ENCODE data around the gene CFAP57. TPM values are rescaled to one million over a fixed set of nuclear protein-coding genes. Genes with fewer than 3 reads are reported as not detected.

The CFAP57 gene
- total and polyA plus RNA-seq, 9 donors: 0.04 to 0.36 (median 0.24) TPM

DNA sequence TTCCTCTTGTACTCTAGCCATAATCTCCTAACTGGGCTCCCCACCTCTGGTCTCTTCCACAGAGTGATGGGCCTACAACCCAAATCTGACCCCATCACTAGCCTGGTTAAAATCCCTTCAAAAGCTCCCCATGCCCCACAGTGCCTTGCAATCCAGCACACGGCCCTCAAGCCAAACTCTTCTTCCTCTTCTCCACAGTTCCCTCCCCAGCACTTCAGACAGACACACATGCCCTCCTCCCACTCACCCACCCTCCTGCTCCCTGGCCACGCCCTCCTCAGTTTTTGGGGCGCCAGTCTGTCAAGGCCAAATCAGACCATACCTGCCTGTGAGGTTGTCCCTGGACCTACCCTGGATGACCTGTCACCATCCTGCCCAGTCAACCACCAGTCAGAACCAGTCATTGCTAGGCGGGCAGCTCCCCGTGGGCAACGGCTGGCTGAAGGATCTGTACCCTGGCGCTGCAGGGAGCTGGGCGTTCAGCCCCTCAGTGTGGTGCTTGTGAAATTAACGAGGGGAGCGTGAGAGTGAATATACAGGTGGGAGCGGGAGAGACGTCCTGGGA lies 112.5 kb downstream of the CFAP57 start:
- H3K9me3 ChIP-seq (replicated peaks; ENCODE audit: control insufficient read depth, low read depth, low read length): no peaks in the 10 kb centered on the region
- no peak overlapping the region for H3K4me3 ChIP-seq (ENCODE audit: low read length)
- H3K4me1 ChIP-seq (ENCODE audit: control insufficient read depth, insufficient read depth, low read length): no peaks in the 10 kb centered on the region
- 58% methylated on average over 12 of the region's 12 CpGs for WGBS (ENCODE audit: insufficient coverage)
- no peak overlapping the region for H3K27ac ChIP-seq (ENCODE audit: low read length)
- DNase-seq: no peak
- H3K36me3 ChIP-seq (ENCODE audit: control insufficient read depth, insufficient read depth, low read length): no peaks in the 10 kb centered on the region
- peaks cover 4% of the 10 kb centered on the region for H3K27me3 ChIP-seq (ENCODE audit: control insufficient read depth, insufficient read depth, low read length)

DNA sequence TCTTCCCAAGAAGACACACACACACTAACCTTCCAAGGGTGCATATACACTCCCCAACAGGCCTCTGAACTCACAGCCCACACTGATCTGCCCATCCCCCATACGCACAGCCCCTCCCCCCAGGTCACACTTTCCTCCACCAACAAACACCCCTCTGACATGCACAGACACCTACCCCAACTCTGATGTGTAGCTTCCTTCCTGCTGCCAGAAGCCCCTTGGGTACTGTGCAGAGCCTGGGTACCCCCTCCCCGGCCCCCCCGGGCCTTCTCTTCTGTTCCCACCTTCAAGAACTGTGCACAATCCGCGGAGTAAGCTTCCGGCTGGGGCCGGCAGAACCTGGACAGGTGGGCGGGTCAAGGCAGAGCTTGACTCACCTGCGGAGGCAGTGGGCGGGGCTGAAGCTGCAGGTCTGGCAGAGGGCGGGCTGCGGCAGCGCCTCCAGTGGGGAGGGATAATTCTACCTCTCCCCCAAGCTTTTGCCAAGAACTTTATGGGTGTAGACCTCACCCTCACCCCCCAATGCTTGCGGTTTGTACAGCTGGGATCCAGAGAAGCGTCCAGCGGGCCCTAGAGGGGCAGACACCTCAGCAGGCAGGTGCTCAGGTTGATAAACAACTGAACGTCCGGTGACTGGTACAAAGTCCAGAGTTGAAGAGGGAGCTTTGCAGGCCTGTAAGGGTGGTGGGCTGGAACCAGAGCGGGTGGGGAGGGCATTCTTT lies 113.3 kb downstream of the CFAP57 start, which contains the start of gene C1orf210:
TSS of gene C1orf210 (minus strand) at position 313 of the 722 bp plus-strand sequence. CDS start 2,311 bp downstream, outside the sequence.
- Histone ChIP-seq H3K4me1 (ENCODE audit: control insufficient read depth, insufficient read depth, low read length) (no peaks in the 10 kb centered on the region), H3K9me3 (replicated peaks; ENCODE audit: control insufficient read depth, low read depth, low read length) (no peaks in the 10 kb centered on the region), H3K27me3 (ENCODE audit: control insufficient read depth, insufficient read depth, low read length) (peaks cover 4% of the 10 kb centered on the region), H3K4me3 (ENCODE audit: low read length) (no peak within 1 kb of the TSS), H3K36me3 (ENCODE audit: control insufficient read depth, insufficient read depth, low read length) (no peaks in the 10 kb centered on the region), H3K27ac (ENCODE audit: low read length) (no peak within 1 kb of the TSS)
- DNase-seq: no peak
- 31% methylated on average over 7 of the region's 19 CpGs for WGBS (ENCODE audit: insufficient coverage)

DNA sequence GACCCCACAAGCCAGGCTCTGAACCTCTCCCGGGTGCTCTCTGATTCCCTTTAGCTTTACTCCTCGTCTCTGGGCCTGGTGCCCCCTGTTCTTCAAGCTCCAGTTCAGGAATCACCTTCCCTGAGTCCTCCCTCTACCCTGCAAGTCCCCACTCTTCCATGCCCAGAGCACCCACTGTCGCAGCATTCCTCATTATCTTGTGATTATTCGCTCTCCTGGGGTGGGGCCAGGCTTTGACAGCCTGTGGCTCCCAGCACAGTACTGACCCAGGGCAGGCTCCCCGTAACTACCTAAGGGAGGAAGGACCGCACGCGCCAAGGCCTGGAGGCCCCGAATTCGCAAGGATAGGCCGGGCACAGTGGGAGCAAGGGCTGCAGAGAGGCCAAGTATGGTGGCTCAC lies 114.0 kb downstream of the CFAP57 start:
- WGBS (ENCODE audit: insufficient coverage): 91% methylated on average over 10 of the region's 11 CpGs
- Histone ChIP-seq H3K4me1 (ENCODE audit: control insufficient read depth, insufficient read depth, low read length) (no peaks in the 10 kb centered on the region), H3K36me3 (ENCODE audit: control insufficient read depth, insufficient read depth, low read length) (no peaks in the 10 kb centered on the region), H3K27ac (ENCODE audit: low read length) (no peak overlapping the region), H3K9me3 (replicated peaks; ENCODE audit: control insufficient read depth, low read depth, low read length) (no peaks in the 10 kb centered on the region), H3K4me3 (ENCODE audit: low read length) (no peak overlapping the region), H3K27me3 (ENCODE audit: control insufficient read depth, insufficient read depth, low read length) (peaks cover 4% of the 10 kb centered on the region)
- DNase-seq: no peak

DNA sequence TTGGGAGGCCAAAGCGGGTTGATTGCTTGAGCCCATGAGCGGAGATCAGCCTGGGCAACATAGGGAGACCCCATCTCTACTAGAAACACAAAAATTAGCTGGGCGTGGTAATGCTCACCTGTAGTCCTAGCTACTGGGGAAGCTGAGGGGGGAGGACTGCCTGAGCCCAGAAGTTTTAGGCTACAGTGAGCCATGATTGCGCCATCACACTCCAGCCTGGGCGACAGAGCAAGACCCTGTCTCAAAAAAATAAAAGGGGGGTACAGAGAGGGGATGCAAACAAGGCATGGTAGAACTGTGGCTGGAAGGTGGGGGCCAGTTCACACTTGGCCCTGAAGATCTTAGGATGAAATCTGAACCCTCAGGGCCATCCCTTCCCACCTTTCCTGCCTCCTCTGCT lies 114.4 kb downstream of the CFAP57 start:
- Histone ChIP-seq H3K4me3 (ENCODE audit: low read length) (no peak overlapping the region), H3K27me3 (ENCODE audit: control insufficient read depth, insufficient read depth, low read length) (peaks cover 4% of the 10 kb centered on the region), H3K36me3 (ENCODE audit: control insufficient read depth, insufficient read depth, low read length) (no peaks in the 10 kb centered on the region), H3K27ac (ENCODE audit: low read length) (no peak overlapping the region), H3K9me3 (replicated peaks; ENCODE audit: control insufficient read depth, low read depth, low read length) (no peaks in the 10 kb centered on the region), H3K4me1 (ENCODE audit: control insufficient read depth, insufficient read depth, low read length) (no peaks in the 10 kb centered on the region)
- WGBS (ENCODE audit: insufficient coverage): 90% methylated on average over 3 of the region's 5 CpGs
- DNase-seq: no peak

DNA sequence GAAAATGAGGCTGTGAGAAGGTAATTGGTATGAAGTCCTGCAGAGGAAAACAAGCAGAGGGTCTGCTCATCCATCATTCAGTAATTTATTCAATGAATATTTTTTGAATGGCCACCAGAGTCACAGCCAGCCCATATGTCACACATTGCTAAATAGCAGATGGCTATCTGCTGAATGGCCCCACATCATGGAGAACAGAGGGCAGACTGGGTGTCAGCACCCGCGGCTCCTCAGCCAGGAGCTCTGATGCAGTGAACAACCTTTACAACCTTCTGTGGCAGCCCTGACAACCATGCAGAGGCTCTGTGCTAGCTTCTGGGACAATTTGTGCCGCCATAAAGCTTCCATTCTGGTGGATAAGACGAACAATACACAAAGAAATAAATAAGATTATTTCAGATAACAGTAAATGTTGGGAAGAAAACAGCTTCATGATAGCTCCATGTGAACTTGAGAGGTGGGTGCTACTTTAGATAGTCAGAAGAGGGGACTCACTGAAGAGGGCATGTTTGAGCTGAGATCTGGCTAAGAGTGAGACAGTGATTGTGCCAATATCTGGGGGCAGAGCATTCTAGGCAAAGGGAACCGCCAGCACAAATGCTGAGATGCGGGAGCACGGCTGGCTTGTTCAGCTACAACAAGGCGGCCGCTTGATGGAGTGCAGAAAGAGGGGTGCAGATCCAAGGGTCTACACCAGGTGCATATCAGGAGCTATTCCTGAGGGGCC lies 116.1 kb downstream of the CFAP57 start:
- no peak overlapping the region for H3K27ac ChIP-seq (ENCODE audit: low read length)
- WGBS (ENCODE audit: insufficient coverage): 90% methylated on average over 7 of the region's 9 CpGs
- H3K36me3 ChIP-seq (ENCODE audit: control insufficient read depth, insufficient read depth, low read length): no peaks in the 10 kb centered on the region
- H3K4me1 ChIP-seq (ENCODE audit: control insufficient read depth, insufficient read depth, low read length): no peaks in the 10 kb centered on the region
- H3K27me3 ChIP-seq (ENCODE audit: control insufficient read depth, insufficient read depth, low read length): peaks cover 4% of the 10 kb centered on the region
- no peak overlapping the region for H3K4me3 ChIP-seq (ENCODE audit: low read length)
- DNase-seq: no peak
- H3K9me3 ChIP-seq (replicated peaks; ENCODE audit: control insufficient read depth, low read depth, low read length): no peaks in the 10 kb centered on the region

DNA sequence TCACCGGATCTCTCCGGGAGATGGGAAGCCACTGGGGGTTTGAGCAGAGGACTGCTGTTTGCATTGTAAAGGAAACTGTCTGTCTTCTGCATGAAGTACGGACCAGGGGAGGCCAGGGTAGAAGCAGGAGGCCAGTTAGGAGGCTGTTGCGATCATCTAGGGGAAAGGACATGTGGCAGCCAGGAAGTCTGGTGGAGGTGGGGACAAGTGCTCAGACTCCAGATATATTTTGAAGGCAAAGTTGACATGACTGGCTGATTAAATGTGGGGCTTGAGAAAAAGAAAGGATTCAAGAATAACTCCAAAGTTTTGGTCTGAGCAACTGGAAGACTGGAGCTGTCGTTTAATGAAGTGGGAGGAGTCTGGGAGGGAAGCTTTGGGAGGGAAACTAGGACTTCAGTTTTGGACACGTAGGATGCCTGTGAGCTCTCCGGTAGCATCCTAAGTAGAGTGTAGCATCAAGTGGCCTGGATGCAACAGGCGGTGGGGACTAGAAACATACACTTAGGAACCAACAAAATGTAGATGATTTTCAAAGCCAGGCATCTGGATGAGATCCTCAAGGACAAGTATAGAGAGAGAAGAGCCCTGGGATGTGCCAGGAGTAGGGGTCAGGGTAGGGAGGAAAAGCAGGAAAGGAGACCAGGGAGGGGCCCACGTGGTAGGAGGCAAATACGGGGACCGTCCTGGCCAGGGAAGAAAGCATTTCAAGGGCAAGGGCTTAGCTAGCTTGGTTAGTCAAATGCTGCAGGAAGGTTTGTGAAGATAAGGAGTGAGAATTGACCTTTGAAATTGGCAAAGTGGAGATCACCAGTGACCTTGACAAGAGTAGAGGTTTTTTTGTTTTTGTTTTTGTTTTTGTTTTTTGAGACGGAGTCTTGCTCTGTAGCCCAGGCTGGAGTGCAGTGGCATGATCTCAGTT lies 116.9 kb downstream of the CFAP57 start:
- H3K36me3 ChIP-seq (ENCODE audit: control insufficient read depth, insufficient read depth, low read length): no peaks in the 10 kb centered on the region
- DNase-seq: no peak
- no peak overlapping the region for H3K27ac ChIP-seq (ENCODE audit: low read length)
- no peaks in the 10 kb centered on the region for H3K9me3 ChIP-seq (replicated peaks; ENCODE audit: control insufficient read depth, low read depth, low read length)
- no peaks in the 10 kb centered on the region for H3K4me1 ChIP-seq (ENCODE audit: control insufficient read depth, insufficient read depth, low read length)
- H3K27me3 ChIP-seq (ENCODE audit: control insufficient read depth, insufficient read depth, low read length): peaks cover 4% of the 10 kb centered on the region
- WGBS (ENCODE audit: insufficient coverage): 68% methylated on average over 11 of the region's 12 CpGs
- H3K4me3 ChIP-seq (ENCODE audit: low read length): no peak overlapping the region

DNA sequence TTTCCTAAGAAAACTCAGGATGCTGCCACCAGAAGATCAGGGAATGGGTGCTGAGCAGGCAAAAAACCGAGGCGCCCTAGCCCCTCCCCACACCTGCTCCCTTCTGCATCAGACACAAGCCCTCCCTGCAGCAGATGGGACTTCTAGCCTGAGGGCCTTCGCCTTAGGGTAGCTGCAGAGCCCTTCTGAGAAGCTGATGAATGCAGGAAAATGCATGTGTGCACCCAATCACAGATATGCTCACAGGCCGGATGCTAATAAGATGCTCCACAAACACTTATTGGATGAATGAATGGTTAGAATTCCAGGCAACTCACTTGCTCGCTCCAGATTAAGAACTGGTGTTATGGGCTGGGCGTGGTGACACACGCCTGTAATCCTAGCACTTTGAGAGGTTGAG lies 120.1 kb downstream of the CFAP57 start:
- H3K27me3 ChIP-seq (ENCODE audit: control insufficient read depth, insufficient read depth, low read length): peaks cover under 1% of the 10 kb centered on the region
- H3K4me3 ChIP-seq (ENCODE audit: low read length): no peak overlapping the region
- H3K36me3 ChIP-seq (ENCODE audit: control insufficient read depth, insufficient read depth, low read length): no peaks in the 10 kb centered on the region
- H3K4me1 ChIP-seq (ENCODE audit: control insufficient read depth, insufficient read depth, low read length): peaks cover 4% of the 10 kb centered on the region
- WGBS (ENCODE audit: insufficient coverage): 52% methylated on average over 5 of the region's 7 CpGs
- H3K9me3 ChIP-seq (replicated peaks; ENCODE audit: control insufficient read depth, low read depth, low read length): no peaks in the 10 kb centered on the region
- H3K27ac ChIP-seq (ENCODE audit: low read length): no peak overlapping the region
- no peak for DNase-seq

DNA sequence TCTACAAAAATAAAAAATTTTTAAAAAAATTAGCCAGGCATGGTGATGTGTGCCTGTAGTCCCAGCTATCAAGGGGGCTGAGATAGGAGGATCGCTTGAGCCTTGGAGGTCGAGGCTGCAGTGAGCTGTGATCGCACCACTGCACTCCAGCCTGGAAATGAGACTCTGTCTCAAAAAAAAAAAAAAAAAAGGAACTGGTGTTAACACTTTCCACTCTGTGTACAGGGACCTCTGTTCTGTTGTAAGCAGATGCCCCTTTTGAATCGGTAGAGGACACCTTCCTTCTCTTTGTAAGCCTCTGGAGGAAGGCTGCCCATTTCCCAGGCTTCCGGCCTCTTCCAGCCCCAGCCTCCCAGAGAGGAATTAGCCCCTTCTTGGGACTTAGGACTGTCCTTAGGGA lies 120.5 kb downstream of the CFAP57 start:
- WGBS (ENCODE audit: insufficient coverage): 59% methylated on average over 4 of the region's 5 CpGs
- no peak for DNase-seq
- no peaks in the 10 kb centered on the region for H3K9me3 ChIP-seq (replicated peaks; ENCODE audit: control insufficient read depth, low read depth, low read length)
- no peak overlapping the region for H3K4me3 ChIP-seq (ENCODE audit: low read length)
- no peaks in the 10 kb centered on the region for H3K36me3 ChIP-seq (ENCODE audit: control insufficient read depth, insufficient read depth, low read length)
- H3K27me3 ChIP-seq (ENCODE audit: control insufficient read depth, insufficient read depth, low read length): no peaks in the 10 kb centered on the region
- H3K4me1 ChIP-seq (ENCODE audit: control insufficient read depth, insufficient read depth, low read length): peaks cover 4% of the 10 kb centered on the region
- H3K27ac ChIP-seq (ENCODE audit: low read length): no peak overlapping the region

DNA sequence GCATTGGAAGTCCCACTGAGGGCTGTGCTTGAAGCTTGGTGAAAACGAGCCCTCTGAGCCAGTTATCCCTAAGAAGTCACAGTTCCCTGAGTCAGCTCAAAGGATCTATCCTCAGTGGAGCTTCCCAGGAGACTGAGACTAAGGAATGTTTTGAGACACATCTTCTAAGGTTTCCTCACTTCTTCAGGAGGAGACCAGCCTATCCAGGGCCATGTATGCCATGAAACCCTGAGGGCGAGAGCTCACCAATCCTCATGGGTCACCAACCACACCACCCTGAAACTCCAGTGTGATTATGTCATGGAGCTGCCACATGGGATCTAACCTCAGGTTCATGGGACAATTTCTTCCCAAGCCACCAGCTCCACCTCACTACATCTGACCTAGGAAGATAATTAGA lies 121.0 kb downstream of the CFAP57 start:
- no peaks in the 10 kb centered on the region for H3K36me3 ChIP-seq (ENCODE audit: control insufficient read depth, insufficient read depth, low read length)
- no peak for DNase-seq
- H3K27me3 ChIP-seq (ENCODE audit: control insufficient read depth, insufficient read depth, low read length): no peaks in the 10 kb centered on the region
- WGBS (ENCODE audit: insufficient coverage): 57% methylated on average over 1 of the region's 2 CpGs
- no peak overlapping the region for H3K4me3 ChIP-seq (ENCODE audit: low read length)
- H3K9me3 ChIP-seq (replicated peaks; ENCODE audit: control insufficient read depth, low read depth, low read length): no peaks in the 10 kb centered on the region
- no peak overlapping the region for H3K27ac ChIP-seq (ENCODE audit: low read length)
- H3K4me1 ChIP-seq (ENCODE audit: control insufficient read depth, insufficient read depth, low read length): peaks cover 4% of the 10 kb centered on the region
